Measurements from ENCODE around the gene ECHS1.

ECHS1 gene

DNA sequence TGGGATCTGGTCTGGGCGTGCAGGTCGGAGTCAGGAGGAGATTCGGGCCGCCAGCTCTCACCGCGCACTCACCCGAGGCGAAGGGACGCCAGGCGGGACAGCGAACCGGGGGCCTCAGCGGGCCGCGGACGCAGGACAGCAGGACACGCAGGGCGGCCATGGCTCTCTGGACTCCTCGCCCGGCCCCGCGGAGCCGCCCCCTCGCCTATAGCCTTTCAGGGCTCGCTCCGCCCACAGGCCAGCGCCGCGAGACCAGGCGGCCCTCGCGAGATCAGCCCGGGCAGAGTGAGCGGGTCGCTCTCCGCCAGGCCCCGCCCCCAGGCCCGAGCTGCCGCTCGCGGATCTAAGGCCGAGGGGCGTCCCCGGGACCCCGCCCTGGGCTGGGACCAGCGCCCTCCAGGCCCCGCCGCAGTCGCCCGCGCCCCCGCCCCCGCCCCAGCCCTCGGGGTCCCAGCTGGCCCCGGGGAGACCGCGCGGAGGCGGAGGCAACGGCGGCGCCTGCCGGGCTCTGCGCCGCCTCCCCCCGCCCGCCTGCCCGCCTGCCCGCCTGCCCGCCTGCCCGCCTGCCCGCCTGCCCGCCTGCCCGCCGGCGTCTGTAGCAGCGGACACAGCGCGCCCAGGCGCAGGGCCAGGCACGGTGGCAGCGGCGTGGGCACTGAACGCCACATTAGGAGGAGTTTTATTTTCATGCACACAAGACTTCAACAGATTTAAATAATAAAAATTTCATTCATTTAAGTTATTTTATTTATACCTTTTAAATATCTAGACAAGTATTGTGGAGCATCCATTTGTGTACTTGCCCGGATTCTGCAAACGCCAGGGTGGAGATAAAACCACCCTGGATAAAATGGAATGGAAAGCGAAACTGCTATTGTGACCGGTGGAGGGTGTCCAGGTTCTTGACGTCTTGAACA is at the start of gene ECHS1:
ECHS1 (minus strand) TSS at position 181 of the 917 bp plus-strand sequence; CDS start at position 160, 21 bp downstream.
- Histone ChIP-seq H4K20me1 (ENCODE audit: insufficient read depth, low read length) (no peaks in the 10 kb centered on the region), H3K4me2 (ENCODE audit: low read length) (peak within 1 kb of the TSS; percentile 68), H3K27ac (ENCODE audit: low read depth, low read length, poor library complexity, severe bottlenecking) (no peak within 1 kb of the TSS), H3K36me3 (ENCODE audit: insufficient read depth, low read length) (peaks cover 12% of the 10 kb centered on the region), H3F3A (ENCODE audit: insufficient read depth, low read length) (no peaks in the 10 kb centered on the region), H3K4me3 (ENCODE audit: low read depth, low read length, poor library complexity, severe bottlenecking) (peak within 1 kb of the TSS; percentile 82), H3K9ac (ENCODE audit: low read length) (peak within 1 kb of the TSS; percentile 73), H3K9me2 (ENCODE audit: low read depth, low read length) (no peaks in the 10 kb centered on the region), H3K79me2 (ENCODE audit: insufficient read depth, low read length) (no peaks in the 10 kb centered on the region), H2AFZ (ENCODE audit: low read length) (no peak within 1 kb of the TSS), H3K9me3 (ENCODE audit: low read length) (no peaks in the 10 kb centered on the region), H3K4me1 (ENCODE audit: insufficient read depth, low read length, severe bottlenecking) (peaks cover 23% of the 10 kb centered on the region), H3K27me3 (ENCODE audit: insufficient read depth, low read length) (no peaks in the 10 kb centered on the region)
- TF ChIP-seq EZH2 (IDR thresholded peaks at IDR 0.05; ENCODE audit: borderline replicate concordance, low read length) = no peak
- TF ChIP-seq, protein P1, sequence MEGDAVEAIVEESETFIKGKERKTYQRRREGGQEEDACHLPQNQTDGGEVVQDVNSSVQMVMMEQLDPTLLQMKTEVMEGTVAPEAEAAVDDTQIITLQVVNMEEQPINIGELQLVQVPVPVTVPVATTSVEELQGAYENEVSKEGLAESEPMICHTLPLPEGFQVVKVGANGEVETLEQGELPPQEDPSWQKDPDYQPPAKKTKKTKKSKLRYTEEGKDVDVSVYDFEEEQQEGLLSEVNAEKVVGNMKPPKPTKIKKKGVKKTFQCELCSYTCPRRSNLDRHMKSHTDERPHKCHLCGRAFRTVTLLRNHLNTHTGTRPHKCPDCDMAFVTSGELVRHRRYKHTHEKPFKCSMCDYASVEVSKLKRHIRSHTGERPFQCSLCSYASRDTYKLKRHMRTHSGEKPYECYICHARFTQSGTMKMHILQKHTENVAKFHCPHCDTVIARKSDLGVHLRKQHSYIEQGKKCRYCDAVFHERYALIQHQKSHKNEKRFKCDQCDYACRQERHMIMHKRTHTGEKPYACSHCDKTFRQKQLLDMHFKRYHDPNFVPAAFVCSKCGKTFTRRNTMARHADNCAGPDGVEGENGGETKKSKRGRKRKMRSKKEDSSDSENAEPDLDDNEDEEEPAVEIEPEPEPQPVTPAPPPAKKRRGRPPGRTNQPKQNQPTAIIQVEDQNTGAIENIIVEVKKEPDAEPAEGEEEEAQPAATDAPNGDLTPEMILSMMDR (IDR thresholded peaks at IDR 0.05; ENCODE audit: low read length) = no peak

DNA sequence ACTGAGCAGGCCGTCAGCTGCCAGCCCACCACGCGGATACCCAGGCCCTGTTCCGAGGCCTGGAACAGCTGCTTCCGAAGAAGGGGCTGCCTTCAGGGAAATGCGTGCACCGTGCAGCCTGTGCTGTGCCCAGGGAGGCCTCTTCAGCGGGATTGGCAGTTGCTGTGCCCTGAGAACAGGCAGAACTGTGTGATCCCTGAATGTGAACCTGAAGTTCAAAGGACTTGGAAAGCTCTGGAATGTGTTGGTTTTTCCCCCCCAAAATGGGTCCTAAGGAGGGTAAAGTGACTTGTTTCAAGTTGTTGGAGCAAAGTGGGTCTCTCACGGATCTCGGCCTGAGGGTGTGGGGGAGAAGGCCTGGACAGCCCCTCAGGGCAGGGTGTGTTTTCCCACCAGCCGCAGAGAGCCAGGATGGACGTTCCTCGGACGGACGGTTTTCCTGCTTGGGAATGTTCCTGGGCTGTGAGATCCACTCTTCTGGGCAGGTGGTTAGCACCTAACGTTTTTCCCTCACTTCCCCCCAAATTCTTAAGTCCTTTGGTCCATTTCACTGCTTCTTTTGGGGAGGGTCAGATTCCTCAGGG is 49.2 kb upstream of the ECHS1 start:
- no peaks in the 10 kb centered on the region for H3K79me2 ChIP-seq (ENCODE audit: insufficient read depth, low read length)
- no peak overlapping the region for H3K4me2 ChIP-seq (ENCODE audit: low read length)
- no peak overlapping the region for H3K9ac ChIP-seq (ENCODE audit: low read length)

DNA sequence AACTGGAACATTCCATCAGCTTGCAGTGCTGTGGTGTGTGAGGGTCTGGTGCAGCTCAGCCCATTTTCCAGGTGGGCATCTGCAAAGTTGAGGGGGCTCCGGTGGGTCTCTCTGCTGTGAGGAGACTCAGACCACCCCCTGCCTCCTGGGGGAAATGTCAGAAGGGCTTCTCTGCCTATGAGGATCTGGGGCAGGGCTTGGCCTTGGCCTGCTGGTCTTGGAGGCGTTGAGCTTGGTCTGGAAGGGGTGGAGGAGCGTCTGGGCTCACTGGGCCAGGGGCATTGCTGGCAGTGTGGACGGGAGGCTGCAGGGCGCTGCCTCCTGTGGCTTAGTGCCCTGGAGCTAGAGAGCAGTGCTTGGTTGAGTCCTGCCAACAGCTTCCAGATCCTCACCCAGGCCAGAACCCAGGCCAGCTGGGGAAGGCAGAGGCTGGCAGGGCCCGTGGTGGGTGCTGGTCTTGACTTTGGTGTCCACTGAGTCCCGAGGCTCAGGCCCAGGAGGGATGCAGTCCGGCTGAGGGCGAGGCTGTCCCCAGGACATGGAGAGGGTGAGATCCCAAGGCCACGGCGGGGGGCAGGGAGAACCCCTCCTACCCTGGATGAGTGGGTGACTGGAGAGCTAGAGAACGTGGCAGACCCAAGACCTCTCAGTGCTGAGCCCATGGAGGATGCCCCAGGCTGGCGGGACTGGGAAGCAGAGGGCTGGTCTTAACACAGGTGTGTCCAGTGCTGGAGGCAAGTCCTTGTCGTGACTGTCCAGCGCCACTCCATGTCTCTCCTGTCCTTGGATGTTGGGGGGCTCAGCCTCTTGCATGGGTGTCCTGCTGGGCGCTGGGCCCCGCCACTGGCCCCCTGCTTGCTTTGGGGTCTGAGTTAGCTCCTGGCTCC is 48.4 kb upstream of the ECHS1 start:
- no peaks in the 10 kb centered on the region for H3K79me2 ChIP-seq (ENCODE audit: insufficient read depth, low read length)
- H3K9me3 ChIP-seq (ENCODE audit: low read length) = no peaks in the 10 kb centered on the region
- H3K9me2 ChIP-seq (ENCODE audit: low read depth, low read length) = no peaks in the 10 kb centered on the region
- no peaks in the 10 kb centered on the region for H4K20me1 ChIP-seq (ENCODE audit: insufficient read depth, low read length)
- TF ChIP-seq EZH2 (IDR thresholded peaks at IDR 0.05; ENCODE audit: borderline replicate concordance, low read length) = no peak
- TF ChIP-seq, protein P1 (IDR thresholded peaks at IDR 0.05; ENCODE audit: low read length) = no peak
- H3K4me1 ChIP-seq (ENCODE audit: insufficient read depth, low read length, severe bottlenecking) = no peaks in the 10 kb centered on the region
- H3K27me3 ChIP-seq (ENCODE audit: insufficient read depth, low read length) = no peaks in the 10 kb centered on the region
- H3K9ac ChIP-seq (ENCODE audit: low read length) = no peak overlapping the region
- no peak overlapping the region for H3K4me3 ChIP-seq (ENCODE audit: low read depth, low read length, poor library complexity, severe bottlenecking)
- no peak overlapping the region for H3K4me2 ChIP-seq (ENCODE audit: low read length)
- no peak overlapping the region for H2AFZ ChIP-seq (ENCODE audit: low read length)
- peaks cover 38% of the 10 kb centered on the region for H3K36me3 ChIP-seq (ENCODE audit: insufficient read depth, low read length)
- no peaks in the 10 kb centered on the region for H3F3A ChIP-seq (ENCODE audit: insufficient read depth, low read length)
- H3K27ac ChIP-seq (ENCODE audit: low read depth, low read length, poor library complexity, severe bottlenecking) = no peak overlapping the region

More for the DNA sequence above, 49.2 kb upstream of the ECHS1 start:
- Histone ChIP-seq H3K4me1 (ENCODE audit: insufficient read depth, low read length, severe bottlenecking) (no peaks in the 10 kb centered on the region), H3K27ac (ENCODE audit: low read depth, low read length, poor library complexity, severe bottlenecking) (no peak overlapping the region), H3K36me3 (ENCODE audit: insufficient read depth, low read length) (peaks cover 38% of the 10 kb centered on the region), H3K9me2 (ENCODE audit: low read depth, low read length) (no peaks in the 10 kb centered on the region), H3F3A (ENCODE audit: insufficient read depth, low read length) (no peaks in the 10 kb centered on the region), H2AFZ (ENCODE audit: low read length) (no peak overlapping the region), H3K9me3 (ENCODE audit: low read length) (no peaks in the 10 kb centered on the region), H3K4me3 (ENCODE audit: low read depth, low read length, poor library complexity, severe bottlenecking) (no peak overlapping the region), H4K20me1 (ENCODE audit: insufficient read depth, low read length) (no peaks in the 10 kb centered on the region), H3K27me3 (ENCODE audit: insufficient read depth, low read length) (no peaks in the 10 kb centered on the region)
- TF ChIP-seq EZH2 (IDR thresholded peaks at IDR 0.05; ENCODE audit: borderline replicate concordance, low read length) = no peak
- TF ChIP-seq, protein P1 (IDR thresholded peaks at IDR 0.05; ENCODE audit: low read length) = no peak
